Activated B cell treated with CpG ODN at 0.5 μM for 24 hours (primary cell): ENCODE results near the gene ELP6. TPM values are rescaled to one million over a fixed set of nuclear protein-coding genes. Genes with fewer than 3 reads are reported as not detected.

Experiments used
- ATAC-seq: fragments of 200-7000 bp; cut with Tn5 transposase; one replicate; pipeline ENCODE4 v1.10.0; 2021; ENCODE audit warnings: low read depth, mild to moderate bottlenecking, moderate library complexity
- CTCF ChIA-PET: fragments of 350-600 bp; sonication (Branson Sonifier 250); formaldehyde crosslinking; loops from one replicate; lab custom pipeline; 2021; ENCODE audit warnings: antibody characterized with exemption; lab: Charles Lee
- POLR2A ChIA-PET: fragments of 350-600 bp; sonication (Branson Sonifier 250); formaldehyde crosslinking; loops from one replicate; lab custom pipeline; 2021; ENCODE audit warnings: antibody characterized with exemption; lab: Charles Lee
- DNase-seq: peaks from one replicate; pipeline ENCODE4 v3.0.0; 2022
- H3K27ac Mint-ChIP-seq: one replicate; pipeline ENCODE4 v1.8.0; 2020; ENCODE audit warnings: mixed read lengths
- H3K27me3 Mint-ChIP-seq: one replicate; pipeline ENCODE4 v1.8.0; 2021; ENCODE audit warnings: mixed read lengths
- H3K36me3 Mint-ChIP-seq: one replicate; pipeline ENCODE4 v1.8.0; 2021; ENCODE audit warnings: low read depth, mixed read lengths
- H3K4me1 Mint-ChIP-seq: one replicate; pipeline ENCODE4 v1.8.0; 2021; ENCODE audit warnings: mixed read lengths
- H3K4me3 Mint-ChIP-seq: one replicate; pipeline ENCODE4 v1.8.0; 2020; ENCODE audit warnings: mild to moderate bottlenecking, mixed read lengths
- H3K9me3 Mint-ChIP-seq: one replicate; pipeline ENCODE4 v1.8.0; 2020; ENCODE audit warnings: mixed read lengths
- intact Hi-C: fragments of 100-400 bp; cut with micrococcal nuclease; formaldehyde crosslinking; loops from one replicate; pipeline ENCODE4 v1.15.1; 2024
- total RNA-seq: library from RNA; stranded (reverse); gene quantifications from 2 replicates; pipeline ENCODE4 v1.2.3, GENCODE V29; 2022
- TF ChIP-seq, protein P1 (sequence below): fragments of 200-600 bp; IDR thresholded peaks from one replicate; pipeline ENCODE4 v1.8.0; 2022; ENCODE audit warnings: antibody characterized with exemption, mild to moderate bottlenecking

ELP6 gene
- total RNA-seq, 1 donor from 2014 or later, result 45.4 TPM

DNA sequence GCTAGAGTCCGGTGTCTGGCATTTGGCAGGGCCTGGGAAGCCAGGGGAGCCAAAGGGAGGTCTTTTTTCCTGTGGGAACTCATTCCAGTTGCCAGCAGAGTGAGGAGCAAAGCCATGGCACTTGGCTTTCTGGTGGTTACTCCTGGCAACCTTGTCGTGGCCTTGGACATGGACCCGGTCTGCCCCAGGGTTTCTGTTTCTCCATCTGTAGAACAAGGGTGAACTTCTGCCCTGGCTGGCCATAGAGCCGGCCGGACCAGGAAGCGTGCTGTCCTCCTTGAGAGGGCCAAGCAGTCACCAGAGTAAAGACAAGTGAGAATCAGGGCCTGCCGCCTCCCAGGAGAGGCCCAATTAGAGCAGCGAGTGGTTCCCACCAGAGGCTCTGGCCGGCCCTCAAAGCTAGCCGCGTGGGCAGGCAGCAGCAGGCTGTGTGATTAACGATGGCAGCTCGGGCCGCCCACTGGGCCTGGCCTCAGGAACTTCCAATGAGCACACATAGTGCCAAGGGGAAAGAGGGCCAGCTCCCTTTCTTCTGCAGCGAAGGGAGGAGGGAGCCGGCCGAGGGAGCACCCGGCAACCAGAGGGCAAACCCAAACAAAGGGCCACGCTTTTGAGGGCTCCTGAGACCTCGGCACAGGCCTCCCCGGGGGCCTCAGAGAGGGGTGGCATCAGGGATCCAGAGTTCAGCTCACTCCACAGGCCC lies 29.1 kb upstream of the ELP6 start:
- Mint-ChIP-seq H3K9me3 (no peaks in the 10 kb centered on the region), H3K4me1 (no peaks in the 10 kb centered on the region), H3K27ac (no peak overlapping the region), H3K27me3 (peaks cover 6% of the 10 kb centered on the region), H3K36me3 (no peaks in the 10 kb centered on the region), H3K4me3 (no peak overlapping the region)
- no peak for ATAC-seq
- POLR2A ChIA-PET, result no interaction called here
- no peak for DNase-seq
- intact Hi-C loops, result no loop called here
- CTCF ChIA-PET, result no interaction called here
- TF ChIP-seq, protein P1, sequence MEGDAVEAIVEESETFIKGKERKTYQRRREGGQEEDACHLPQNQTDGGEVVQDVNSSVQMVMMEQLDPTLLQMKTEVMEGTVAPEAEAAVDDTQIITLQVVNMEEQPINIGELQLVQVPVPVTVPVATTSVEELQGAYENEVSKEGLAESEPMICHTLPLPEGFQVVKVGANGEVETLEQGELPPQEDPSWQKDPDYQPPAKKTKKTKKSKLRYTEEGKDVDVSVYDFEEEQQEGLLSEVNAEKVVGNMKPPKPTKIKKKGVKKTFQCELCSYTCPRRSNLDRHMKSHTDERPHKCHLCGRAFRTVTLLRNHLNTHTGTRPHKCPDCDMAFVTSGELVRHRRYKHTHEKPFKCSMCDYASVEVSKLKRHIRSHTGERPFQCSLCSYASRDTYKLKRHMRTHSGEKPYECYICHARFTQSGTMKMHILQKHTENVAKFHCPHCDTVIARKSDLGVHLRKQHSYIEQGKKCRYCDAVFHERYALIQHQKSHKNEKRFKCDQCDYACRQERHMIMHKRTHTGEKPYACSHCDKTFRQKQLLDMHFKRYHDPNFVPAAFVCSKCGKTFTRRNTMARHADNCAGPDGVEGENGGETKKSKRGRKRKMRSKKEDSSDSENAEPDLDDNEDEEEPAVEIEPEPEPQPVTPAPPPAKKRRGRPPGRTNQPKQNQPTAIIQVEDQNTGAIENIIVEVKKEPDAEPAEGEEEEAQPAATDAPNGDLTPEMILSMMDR, result no peak

DNA sequence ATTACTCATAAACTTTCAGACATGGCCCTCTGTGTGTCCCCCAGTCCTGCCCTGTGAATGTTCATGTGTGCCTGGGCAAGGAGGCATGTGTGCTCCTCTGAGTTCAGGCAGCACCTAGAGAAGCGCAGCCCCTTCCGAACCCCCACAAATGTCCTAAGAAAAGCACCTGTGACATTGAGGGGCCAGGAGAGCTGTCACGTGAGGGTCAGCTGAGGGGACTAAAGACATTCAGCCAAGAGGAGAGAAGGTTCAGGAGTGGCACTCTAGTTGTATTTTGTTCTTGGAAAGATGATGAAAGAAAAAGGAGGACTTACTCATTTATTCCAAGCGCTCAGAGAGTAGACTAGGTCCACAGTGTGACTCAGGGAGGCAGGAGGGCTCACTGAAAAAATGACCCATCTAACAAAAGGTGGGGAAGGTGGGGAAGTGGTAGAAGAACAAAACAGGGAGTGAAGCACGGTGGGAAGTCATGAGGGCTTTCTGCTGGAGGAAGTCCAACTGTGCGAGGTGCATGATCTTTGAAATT lies 28.1 kb upstream of the ELP6 start:
- Mint-ChIP-seq H3K4me3 (no peak overlapping the region), H3K27me3 (peaks cover 6% of the 10 kb centered on the region), H3K27ac (no peak overlapping the region), H3K36me3 (no peaks in the 10 kb centered on the region), H3K4me1 (no peaks in the 10 kb centered on the region), H3K9me3 (no peaks in the 10 kb centered on the region)
- DNase-seq, result no peak
- no peak for ATAC-seq
- intact Hi-C loops, result no loop called here
- TF ChIP-seq, protein P1, result no peak
- CTCF ChIA-PET, result interaction anchor here (0.5 kb wide), 1 partner anchor 20 kb away, joined by 3 read pairs; no protein-coding TSS in a partner anchor
- POLR2A ChIA-PET, result no interaction called here

DNA sequence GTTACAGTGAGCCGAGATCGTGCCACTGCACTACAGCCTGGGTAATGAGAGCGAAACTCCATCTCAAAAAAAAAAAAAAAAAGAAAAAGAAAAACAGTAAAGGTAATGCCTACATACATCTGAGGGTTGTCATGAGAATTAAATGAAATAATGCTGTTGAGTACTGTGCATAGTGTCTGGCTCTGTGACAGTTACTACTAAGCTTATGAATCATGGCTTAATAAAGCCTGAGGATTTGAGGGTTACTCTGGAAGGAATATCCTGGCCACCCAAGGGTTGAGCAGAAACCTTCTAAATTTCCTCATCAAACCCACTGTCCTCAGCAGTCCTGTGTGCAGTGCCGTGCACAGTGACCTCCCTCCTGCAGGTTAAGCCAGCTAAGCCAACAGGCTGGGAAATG lies 26.8 kb upstream of the ELP6 start:
- DNase-seq (no peak), ATAC-seq (no peak)
- peaks cover 4% of the 10 kb centered on the region for H3K27me3 Mint-ChIP-seq
- intact Hi-C loops, result no loop called here
- no peaks in the 10 kb centered on the region for H3K9me3 Mint-ChIP-seq
- no peaks in the 10 kb centered on the region for H3K36me3 Mint-ChIP-seq
- H3K27ac Mint-ChIP-seq, result no peak overlapping the region
- H3K4me1 Mint-ChIP-seq, result no peaks in the 10 kb centered on the region
- no peak overlapping the region for H3K4me3 Mint-ChIP-seq
- TF ChIP-seq, protein P1, result no peak
- ChIA-PET POLR2A (no interaction called here), CTCF (interaction anchor here (1.0 kb wide), 1 partner anchor 19 kb away, joined by 3 read pairs; no protein-coding TSS in a partner anchor)

DNA sequence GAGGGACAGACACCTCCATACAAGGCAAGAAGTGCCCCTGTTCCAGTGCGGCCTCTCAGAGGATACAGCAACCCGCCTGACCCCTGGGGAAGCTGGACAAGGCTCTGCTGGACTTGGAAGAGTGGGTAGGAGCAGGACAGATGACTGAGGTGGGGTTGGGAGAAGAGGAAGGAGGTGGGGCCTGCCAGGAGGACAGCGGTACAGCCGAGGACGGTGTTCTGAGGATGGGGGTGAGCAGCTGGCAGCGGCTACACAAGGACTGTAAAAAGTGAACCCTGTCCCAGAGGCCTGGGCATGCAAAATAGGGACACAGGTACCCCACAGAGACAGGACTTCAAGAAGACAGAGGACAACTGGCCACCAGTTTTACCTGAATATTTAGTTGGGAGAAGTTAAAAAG lies 23.5 kb upstream of the ELP6 start:
- Mint-ChIP-seq H3K27ac (no peak overlapping the region), H3K36me3 (no peaks in the 10 kb centered on the region), H3K27me3 (peaks cover 8% of the 10 kb centered on the region), H3K4me3 (no peak overlapping the region), H3K9me3 (no peaks in the 10 kb centered on the region), H3K4me1 (no peaks in the 10 kb centered on the region)
- DNase-seq (no peak), ATAC-seq (no peak)
- TF ChIP-seq, protein P1, result no peak
- intact Hi-C loops, result no loop called here
- POLR2A ChIA-PET, result no interaction called here
- CTCF ChIA-PET, result no interaction called here

DNA sequence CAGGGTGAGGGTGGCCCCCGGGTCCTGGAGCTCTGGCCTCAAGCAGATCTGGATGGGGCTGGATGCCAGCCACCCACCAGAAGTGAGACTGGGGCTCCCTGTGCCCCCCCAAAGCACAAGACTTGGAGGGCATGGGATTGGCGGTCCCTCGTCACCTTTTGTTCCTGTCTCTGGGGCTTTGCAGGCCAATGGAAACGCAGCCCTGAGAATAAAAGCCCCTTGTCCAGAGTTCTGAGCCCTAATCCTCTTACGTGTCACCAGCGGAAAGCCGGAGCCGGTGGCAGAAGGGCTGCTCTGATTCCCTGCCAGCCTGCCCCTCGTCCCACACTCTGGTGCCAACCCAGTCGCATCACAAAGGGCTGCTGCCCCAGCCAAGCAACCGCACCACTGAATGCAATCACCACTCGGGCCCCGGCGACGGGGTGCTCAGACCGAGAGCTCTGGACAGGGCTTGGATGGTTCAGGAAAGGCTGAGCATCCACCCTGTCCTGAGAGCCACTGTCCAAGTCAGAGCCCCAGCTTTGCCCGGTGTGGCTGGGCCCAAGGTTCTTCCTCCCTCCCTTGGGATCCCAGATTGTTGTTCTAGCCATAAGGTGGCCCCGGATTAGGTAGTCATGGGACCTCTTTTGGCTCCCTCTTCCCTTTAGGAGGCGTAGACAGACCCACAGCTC lies 22.8 kb upstream of the ELP6 start:
- ChIA-PET CTCF (interaction anchor here (0.6 kb wide), 1 partner anchor 456 kb away, joined by 4 read pairs; no protein-coding TSS in a partner anchor), POLR2A (interaction anchor here (0.6 kb wide), 1 partner anchor 527 kb away, joined by 3 read pairs; no protein-coding TSS in a partner anchor)
- intact Hi-C loops, result no loop called here

More for the DNA sequence above, 22.8 kb upstream of the ELP6 start:
- Mint-ChIP-seq H3K36me3 (no peaks in the 10 kb centered on the region), H3K27ac (no peak overlapping the region), H3K9me3 (no peaks in the 10 kb centered on the region), H3K4me3 (no peak overlapping the region), H3K27me3 (peaks cover 8% of the 10 kb centered on the region), H3K4me1 (no peaks in the 10 kb centered on the region)
- ATAC-seq (no peak), DNase-seq (no peak)
- TF ChIP-seq, protein P1, result no peak
